CD8-positive, alpha-beta memory T cell (primary cell): ENCODE data around the gene CDKN2AIP. TPM values are rescaled to one million over a fixed set of nuclear protein-coding genes. Genes with fewer than 3 reads are reported as not detected.
A peak's percentile ranks its signal among the peaks of the same experiment; 100 is the strongest.

Experiments used
- CTCF ChIA-PET: fragments of 350-600 bp; sonication (Branson Sonifier 250); formaldehyde crosslinking; loops from one replicate; lab custom pipeline; 2021; ENCODE audit warnings: antibody characterized with exemption; lab: Charles Lee
- POLR2A ChIA-PET: fragments of 350-600 bp; sonication (Branson Sonifier 250); formaldehyde crosslinking; loops from one replicate; lab custom pipeline; 2021; ENCODE audit warnings: antibody characterized with exemption; lab: Charles Lee
- DNase-seq, 5 donors: peaks; one replicate each; pipeline versions ENCODE4 v3.0.0 to v3.0.0-alpha.2; 2020 to 2022; ENCODE audit warnings: mixed read lengths in 1 of 5
- H3K27ac ChIP-seq: one replicate; pipeline ENCODE4 v1.7.0; 2013; ENCODE audit warnings: low read depth, mild to moderate bottlenecking, low read length, moderate library complexity
- H3K27me3 ChIP-seq: 2 replicates; pipeline ENCODE4 v1.7.0; 2013; ENCODE audit warnings: low read length, mild to moderate bottlenecking; ENCODE audit not compliant: insufficient read depth, poor library complexity, severe bottlenecking
- H3K36me3 ChIP-seq: 2 replicates; pipeline ENCODE4 v1.7.0; 2013; ENCODE audit warnings: mild to moderate bottlenecking, low read length, moderate library complexity; ENCODE audit not compliant: insufficient read depth
- H3K4me1 ChIP-seq: 2 replicates; pipeline ENCODE4 v1.7.0; 2013; ENCODE audit warnings: mild to moderate bottlenecking, low read length, moderate library complexity; ENCODE audit not compliant: insufficient read depth
- H3K4me3 ChIP-seq: 2 replicates; pipeline ENCODE4 v1.7.0; 2013; ENCODE audit warnings: mild to moderate bottlenecking, low read length
- H3K9me3 ChIP-seq: 2 replicates; pipeline ENCODE4 v1.7.0; 2013; ENCODE audit warnings: mild to moderate bottlenecking, low read length
- H3K27ac Mint-ChIP-seq, 8 donors: one replicate each; pipeline ENCODE4 v1.8.0; 2020 to 2021; ENCODE audit warnings: mixed read lengths in 8 of 8, mild to moderate bottlenecking in 6 of 8, inconsistent platforms in 3 of 8, moderate library complexity in 3 of 8
- H3K27me3 Mint-ChIP-seq, 2 donors: one replicate each; pipeline ENCODE4 v1.8.0; 2020 to 2021; ENCODE audit warnings: mixed read lengths in 2 of 2, mild to moderate bottlenecking in 1 of 2, moderate library complexity in 1 of 2
- H3K36me3 Mint-ChIP-seq, 3 donors: one replicate each; pipeline ENCODE4 v1.8.0; 2020 to 2021; ENCODE audit warnings: mixed read lengths in 3 of 3, inconsistent platforms in 1 of 3, mild to moderate bottlenecking in 1 of 3
- H3K4me1 Mint-ChIP-seq, 3 donors: one replicate each; pipeline ENCODE4 v1.8.0; 2020 to 2021; ENCODE audit warnings: mixed read lengths in 3 of 3, inconsistent platforms in 1 of 3, mild to moderate bottlenecking in 1 of 3
- H3K4me3 Mint-ChIP-seq, 7 donors: one replicate each; pipeline ENCODE4 v1.8.0; 2020 to 2021; ENCODE audit warnings: mixed read lengths in 7 of 7, mild to moderate bottlenecking in 6 of 7, moderate library complexity in 4 of 7, inconsistent platforms in 2 of 7
- H3K9me3 Mint-ChIP-seq, 5 donors: one replicate each; pipeline ENCODE4 v1.8.0; 2020 to 2022; ENCODE audit warnings: mixed read lengths in 5 of 5, mild to moderate bottlenecking in 3 of 5, moderate library complexity in 2 of 5, inconsistent platforms in 1 of 5
- polyA plus RNA-seq: library from polyadenylated mRNA; unstranded; fragments of 300-500 nt; fragmentation: Illumina TruSeq; gene quantifications from one replicate; pipeline ENCODE4 v1.2.3, GENCODE V29; 2021
- total RNA-seq, 2 experiments: library from RNA; stranded (reverse); gene quantifications; one replicate each; pipeline ENCODE4 v1.2.3, GENCODE V29; 2021

CDKN2AIP gene
- 10 to 100 TPM; 29.4 to 30.1 TPM for total RNA-seq
- 35.3 TPM for polyA plus RNA-seq

GRCh38 chr4:183444214-183445096 lies at the start of gene CDKN2AIP:
Gene CDKN2AIP, plus strand, starts transcription at chr4:183444636. Its CDS starts 162 bp downstream, at chr4:183444798.
- DNase-seq: peak; percentile 90 to 97 (median 95)
- Mint-ChIP-seq H3K4me3 (peak within 1 kb of the TSS; percentile 95 to 100 (median 96)), H3K4me1 (peaks cover 40 to 58% (median 49%) of the 10 kb centered on the region in 3 donors), H3K27ac (peak within 1 kb of the TSS; percentile 97 to 100 (median 98)), H3K36me3 (peaks cover 6 to 49% (median 7%) of the 10 kb centered on the region in 3 donors), H3K27me3 (no peaks in the 10 kb centered on the region), H3K9me3 (no peaks in the 10 kb centered on the region)
- Histone ChIP-seq H3K36me3 (peaks cover 17% of the 10 kb centered on the region), H3K4me3 (peak within 1 kb of the TSS; percentile 83), H3K27ac (peak within 1 kb of the TSS; percentile 89), H3K4me1 (peaks cover 49% of the 10 kb centered on the region), H3K9me3 (no peaks in the 10 kb centered on the region), H3K27me3 (no peaks in the 10 kb centered on the region)
- ChIA-PET POLR2A (interaction anchor here (0.5 to 2.8 kb wide), 9 partner anchors 14 to 1290 kb away, joined by 3 to 38 read pairs (median 4); partner anchors contain the start of genes CENPU and ING2), CTCF (interaction anchor here (0.7 to 2.0 kb wide), 7 partner anchors 9 to 61 kb away, joined by 3 to 12 read pairs (median 4); no protein-coding TSS in a partner anchor)

GRCh38 chr4:183395395-183395794 lies 49.0 kb upstream of the CDKN2AIP start:
- Mint-ChIP-seq H3K27me3 (peaks cover 9 to 34% of the 10 kb centered on the region in 2 donors), H3K4me1 (peaks cover 18 to 25% (median 23%) of the 10 kb centered on the region in 3 donors), H3K9me3 (no peaks in the 10 kb centered on the region), H3K27ac (no peak overlapping the region), H3K4me3 (no peak overlapping the region), H3K36me3 (no peaks in the 10 kb centered on the region)
- Histone ChIP-seq H3K27ac (no peak overlapping the region), H3K36me3 (no peaks in the 10 kb centered on the region), H3K27me3 (no peaks in the 10 kb centered on the region), H3K4me3 (no peak overlapping the region), H3K9me3 (no peaks in the 10 kb centered on the region), H3K4me1 (peaks cover 13% of the 10 kb centered on the region)
- POLR2A ChIA-PET: no interaction called here
- CTCF ChIA-PET: interaction anchor here (1.3 kb wide), 1 partner anchor 15 kb away, joined by 3 read pairs; no protein-coding TSS in a partner anchor
- no peak for DNase-seq

- Mint-ChIP-seq H3K27ac (no peak overlapping the region), H3K4me1 (peaks cover 18 to 25% (median 23%) of the 10 kb centered on the region in 3 donors), H3K27me3 (peaks cover 9 to 26% of the 10 kb centered on the region in 2 donors), H3K36me3 (no peaks in the 10 kb centered on the region), H3K4me3 (peak overlapping the region in 1 of 7 donors; percentile 15), H3K9me3 (no peaks in the 10 kb centered on the region)
- no peak for DNase-seq
- Histone ChIP-seq H3K4me3 (no peak overlapping the region), H3K27ac (no peak overlapping the region), H3K9me3 (no peaks in the 10 kb centered on the region), H3K36me3 (no peaks in the 10 kb centered on the region), H3K27me3 (no peaks in the 10 kb centered on the region), H3K4me1 (peaks cover 13% of the 10 kb centered on the region)
- ChIA-PET CTCF (interaction anchor here (1.3 kb wide), 1 partner anchor 14 kb away, joined by 3 read pairs; no protein-coding TSS in a partner anchor), POLR2A (no interaction called here)
These were observed 48.2 kb upstream of the CDKN2AIP start for GRCh38 chr4:183396227-183396637.

GRCh38 chr4:183397741-183398297 lies 46.6 kb upstream of the CDKN2AIP start:
- Histone ChIP-seq H3K36me3 (no peaks in the 10 kb centered on the region), H3K4me1 (peaks cover 6% of the 10 kb centered on the region), H3K27me3 (no peaks in the 10 kb centered on the region), H3K4me3 (peak overlapping the region; percentile 55), H3K9me3 (no peaks in the 10 kb centered on the region), H3K27ac (no peak overlapping the region)
- Mint-ChIP-seq H3K4me1 (peaks cover 18 to 25% (median 19%) of the 10 kb centered on the region in 3 donors), H3K36me3 (no peaks in the 10 kb centered on the region), H3K27me3 (peaks cover 2 to 20% of the 10 kb centered on the region in 2 donors), H3K9me3 (no peaks in the 10 kb centered on the region), H3K27ac (peak overlapping the region in 3 of 8 donors; percentile 4 to 62 (median 58)), H3K4me3 (peak overlapping the region; percentile 84 to 97 (median 91))
- ChIA-PET POLR2A (no interaction called here), CTCF (interaction anchor here (0.7 to 1.7 kb wide), 4 partner anchors 10 to 46 kb away, joined by 3 to 11 read pairs (median 4); no protein-coding TSS in a partner anchor)
- no peak for DNase-seq

- peak overlapping the region; percentile 27 for H3K27ac ChIP-seq
- peak; percentile 42 to 69 (median 49) for DNase-seq
- no peaks in the 10 kb centered on the region for H3K36me3 ChIP-seq
- Mint-ChIP-seq H3K4me3 (peak overlapping the region; percentile 84 to 97 (median 91)), H3K27me3 (peaks cover 2 to 15% of the 10 kb centered on the region in 2 donors), H3K27ac (peak overlapping the region in 7 of 8 donors; percentile 66 to 93 (median 86)), H3K36me3 (no peaks in the 10 kb centered on the region), H3K9me3 (no peaks in the 10 kb centered on the region), H3K4me1 (peaks cover 18 to 25% (median 19%) of the 10 kb centered on the region in 3 donors)
- peak overlapping the region; percentile 55 for H3K4me3 ChIP-seq
- H3K9me3 ChIP-seq: no peaks in the 10 kb centered on the region
- ChIA-PET CTCF (interaction anchor here (0.7 to 1.7 kb wide), 4 partner anchors 9 to 45 kb away, joined by 3 to 11 read pairs (median 4); no protein-coding TSS in a partner anchor), POLR2A (no interaction called here)
- no peaks in the 10 kb centered on the region for H3K27me3 ChIP-seq
- peaks cover 6% of the 10 kb centered on the region for H3K4me1 ChIP-seq
These were observed 45.9 kb upstream of the CDKN2AIP start for GRCh38 chr4:183398298-183399125.

GRCh38 chr4:183399126-183399522 lies 45.3 kb upstream of the CDKN2AIP start:
- H3K4me1 Mint-ChIP-seq: peaks cover 18 to 25% (median 19%) of the 10 kb centered on the region in 3 donors
- H3K9me3 Mint-ChIP-seq: no peaks in the 10 kb centered on the region
- no peak for DNase-seq
- ChIA-PET CTCF (interaction anchor here (1.5 to 1.7 kb wide), 2 partner anchors 9 to 45 kb away, joined by 6 to 11 read pairs; no protein-coding TSS in a partner anchor), POLR2A (no interaction called here)
- Histone ChIP-seq H3K4me3 (no peak overlapping the region), H3K4me1 (peaks cover 6% of the 10 kb centered on the region), H3K27me3 (no peaks in the 10 kb centered on the region), H3K36me3 (no peaks in the 10 kb centered on the region), H3K9me3 (no peaks in the 10 kb centered on the region), H3K27ac (no peak overlapping the region)
- peak overlapping the region in 4 of 8 donors; percentile 15 to 42 (median 35) for H3K27ac Mint-ChIP-seq
- H3K27me3 Mint-ChIP-seq: peaks cover 2 to 10% of the 10 kb centered on the region in 2 donors
- no peaks in the 10 kb centered on the region for H3K36me3 Mint-ChIP-seq
- peak overlapping the region; percentile 84 to 97 (median 91) for H3K4me3 Mint-ChIP-seq

- Mint-ChIP-seq H3K27ac (peak overlapping the region in 1 of 8 donors; percentile 61), H3K4me1 (peaks cover 18 to 25% (median 19%) of the 10 kb centered on the region in 3 donors), H3K9me3 (no peaks in the 10 kb centered on the region), H3K27me3 (peaks cover 2 to 5% of the 10 kb centered on the region in 2 donors), H3K36me3 (no peaks in the 10 kb centered on the region), H3K4me3 (peak overlapping the region in 2 of 7 donors; percentile 23 to 60)
- H3K27me3 ChIP-seq: no peaks in the 10 kb centered on the region
- no peaks in the 10 kb centered on the region for H3K9me3 ChIP-seq
- H3K4me3 ChIP-seq: no peak overlapping the region
- no peaks in the 10 kb centered on the region for H3K36me3 ChIP-seq
- peaks cover 6% of the 10 kb centered on the region for H3K4me1 ChIP-seq
- DNase-seq: no peak
- ChIA-PET CTCF (interaction anchor here (1.7 kb wide), 1 partner anchor 44 kb away, joined by 6 read pairs; no protein-coding TSS in a partner anchor), POLR2A (no interaction called here)
- H3K27ac ChIP-seq: no peak overlapping the region
These were observed 44.8 kb upstream of the CDKN2AIP start for GRCh38 chr4:183399616-183400015.
